Measurements from ENCODE around the gene RPL11. TPM values are rescaled to one million over a fixed set of nuclear protein-coding genes. Genes with fewer than 3 reads are reported as not detected.

The RPL11 gene
- total RNA-seq: 1,631 and 1,774 TPM in 2 replicates

DNA sequence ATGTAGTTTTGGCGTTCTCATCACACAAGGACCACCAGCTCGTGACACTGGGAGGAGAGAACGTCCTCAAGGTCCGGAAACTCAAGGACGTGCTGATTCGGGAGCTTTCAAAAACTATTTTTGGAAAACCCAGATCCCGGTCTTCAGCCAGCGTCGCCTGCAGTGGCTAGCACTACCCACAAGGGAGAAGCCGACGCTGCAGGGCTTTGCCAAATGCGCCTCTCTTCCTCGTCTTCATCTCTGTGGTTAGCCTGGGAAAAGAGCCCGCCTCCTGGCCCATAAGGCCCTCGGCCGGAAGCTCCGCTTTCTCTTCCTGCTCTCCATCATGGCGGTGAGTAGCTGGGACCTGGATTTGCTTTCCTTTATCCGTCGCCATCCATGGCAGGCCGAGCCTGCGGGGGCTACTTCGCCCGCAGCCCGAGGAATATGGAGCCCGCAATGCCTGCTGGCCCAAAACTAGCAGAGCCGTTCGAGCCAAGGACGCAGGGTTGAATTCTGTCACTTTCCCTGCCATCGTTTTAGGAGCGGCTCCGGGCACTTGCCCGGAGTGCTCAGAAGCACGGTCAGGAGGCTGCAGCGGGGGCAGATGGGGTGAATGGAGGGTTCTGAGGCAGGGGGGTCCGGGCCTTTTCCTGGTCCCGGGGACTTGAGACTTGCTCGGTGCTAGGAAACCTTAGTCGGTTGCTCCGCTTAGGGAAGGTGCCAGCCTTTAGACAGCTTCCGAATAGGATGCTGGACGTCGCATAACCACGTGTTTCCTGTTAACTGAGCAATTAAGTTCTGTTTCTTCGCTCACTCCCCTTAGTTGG, at the start of gene RPL11:
Gene RPL11, plus strand, starts transcription at position 308 of the 809 bp plus-strand sequence. Its CDS starts 18 bp downstream, at position 326.

DNA sequence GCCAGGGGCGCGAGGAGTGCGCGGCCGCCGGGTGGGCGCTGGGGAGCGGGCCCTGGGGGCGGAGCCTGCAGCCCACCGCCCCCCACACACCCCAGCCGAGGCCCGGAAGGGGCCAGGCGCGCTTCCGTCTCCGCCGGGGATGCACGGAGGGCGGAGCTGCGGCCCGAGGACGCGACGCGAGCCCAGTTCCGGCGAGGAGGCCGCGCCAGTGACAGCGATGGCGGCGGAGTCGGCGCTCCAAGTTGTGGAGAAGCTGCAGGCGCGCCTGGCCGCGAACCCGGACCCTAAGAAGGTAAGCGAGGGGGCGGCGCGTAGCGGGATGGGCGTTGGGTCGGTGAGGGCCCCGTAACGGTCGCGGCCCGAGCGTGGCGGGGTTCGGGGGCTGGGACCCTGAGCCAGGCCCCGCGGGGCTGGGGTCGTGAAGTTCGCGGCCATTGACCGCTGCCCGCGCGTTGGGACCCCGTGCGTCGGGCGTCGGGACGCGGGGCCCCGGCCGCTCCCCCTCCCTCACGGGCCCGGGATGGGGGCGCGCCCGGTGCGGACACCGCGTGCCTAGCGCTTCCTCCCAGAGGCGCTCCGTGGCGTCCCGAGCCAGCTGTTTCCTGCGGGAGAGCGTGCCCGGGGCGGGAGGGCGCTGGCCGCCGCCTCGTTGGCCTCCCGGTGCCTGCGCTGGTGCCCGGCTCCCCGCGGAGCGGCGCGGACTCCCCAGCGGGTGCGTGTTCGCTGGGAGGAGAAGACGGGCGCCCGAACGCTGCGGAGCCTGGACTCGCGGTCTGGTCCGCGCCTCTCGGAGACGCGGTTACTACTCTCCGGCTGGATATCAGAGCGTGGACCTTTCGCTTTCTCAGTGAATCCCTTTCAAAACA, 51.9 kb downstream of the RPL11 start, which contains the start of gene ELOA:
Gene ELOA, plus strand, starts transcription at position 185 of the 866 bp plus-strand sequence. Its CDS starts 33 bp downstream, at position 218.

Other genes with a start within 250 kb of the RPL11 start
- 4.0 and 5.7 TPM in 2 replicates for gene ASAP3, start 207.6 kb upstream of the RPL11 start, total RNA-seq
- gene E2F2, start 160.6 kb upstream of the RPL11 start, total RNA-seq: 0.33 and 0.43 TPM in 2 replicates
- gene ID3, start 132.3 kb upstream of the RPL11 start, total RNA-seq: 530 and 718 TPM in 2 replicates
- gene ELOA, start 51.7 kb downstream of the RPL11 start, total RNA-seq: 21.9 and 22.7 TPM in 2 replicates
- gene PITHD1, start 86.6 kb downstream of the RPL11 start, total RNA-seq: 31.3 and 49.8 TPM in 2 replicates
- 82.4 and 125 TPM in 2 replicates for gene LYPLA2, start 99.3 kb downstream of the RPL11 start, total RNA-seq
- 11.7 and 13.5 TPM in 2 replicates for gene GALE, start 108.9 kb downstream of the RPL11 start, total RNA-seq
- gene HMGCL, start 133.6 kb downstream of the RPL11 start, total RNA-seq: 43.5 and 49.2 TPM in 2 replicates
- gene FUCA1, start 176.5 kb downstream of the RPL11 start, total RNA-seq: 12.8 and 15.1 TPM in 2 replicates
- gene CNR2, start 221.6 kb downstream of the RPL11 start, total RNA-seq: not detected in 2 replicates

Data from dermis lymphatic vessel endothelial cell (primary cell).